CD4-positive, alpha-beta T cell treated with Interleukin-15 for 4 hours (primary cell): ENCODE data around the gene CDYL2.

ENCODE experiments used
- DNase-seq: peaks from one replicate; pipeline ENCODE4 v3.0.0-alpha.2; 2020; ENCODE audit warnings: low spot score

CDYL2 gene

DNA sequence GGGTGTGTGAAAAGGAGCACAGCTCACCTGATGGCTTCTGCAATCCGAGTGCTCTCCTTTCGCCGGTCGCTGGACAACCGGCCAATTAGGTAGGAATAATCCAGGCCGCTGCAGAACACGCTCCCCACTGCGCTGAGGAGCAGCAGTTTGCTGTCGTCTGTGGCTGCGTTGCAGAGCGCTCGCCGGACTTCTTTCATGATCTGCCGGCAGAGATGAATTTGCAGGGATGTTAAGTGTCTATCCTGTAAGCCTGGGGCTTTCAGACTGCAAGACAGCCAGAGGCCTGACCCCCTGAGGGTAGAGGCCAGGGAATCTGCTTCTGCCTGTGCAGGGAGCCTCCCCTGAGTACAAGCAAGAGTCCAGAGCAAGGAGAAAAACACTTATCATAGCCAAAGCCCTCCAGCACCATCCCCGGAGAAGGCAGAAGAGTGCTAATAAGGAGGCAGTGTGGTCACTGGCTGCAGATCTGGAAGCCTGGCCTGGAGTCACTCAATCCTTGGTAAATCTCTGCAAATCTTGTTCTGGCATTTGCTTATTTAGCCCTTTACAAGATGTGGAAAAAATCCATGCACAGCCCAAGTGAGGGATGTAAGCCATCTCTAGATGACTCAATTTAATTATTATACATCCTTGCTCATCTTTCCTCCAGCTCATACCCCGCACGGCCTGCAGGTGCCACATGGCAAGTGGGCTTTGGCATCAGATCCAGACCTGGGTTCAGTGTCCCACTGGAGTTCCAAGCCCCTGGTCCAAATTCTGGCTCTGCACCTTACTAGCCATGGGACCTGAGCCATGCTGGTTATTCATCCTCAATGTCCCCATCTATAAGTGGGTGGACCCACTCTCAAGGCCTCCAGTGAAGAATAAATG, 183.4 kb downstream of the CDYL2 start:
- no peak for DNase-seq

- no peak for DNase-seq
These were observed 184.6 kb downstream of the CDYL2 start for GRCh38 chr16:80619824-80620223.

- no peak for DNase-seq
These were observed 185.3 kb downstream of the CDYL2 start for GRCh38 chr16:80618862-80619648.

DNA sequence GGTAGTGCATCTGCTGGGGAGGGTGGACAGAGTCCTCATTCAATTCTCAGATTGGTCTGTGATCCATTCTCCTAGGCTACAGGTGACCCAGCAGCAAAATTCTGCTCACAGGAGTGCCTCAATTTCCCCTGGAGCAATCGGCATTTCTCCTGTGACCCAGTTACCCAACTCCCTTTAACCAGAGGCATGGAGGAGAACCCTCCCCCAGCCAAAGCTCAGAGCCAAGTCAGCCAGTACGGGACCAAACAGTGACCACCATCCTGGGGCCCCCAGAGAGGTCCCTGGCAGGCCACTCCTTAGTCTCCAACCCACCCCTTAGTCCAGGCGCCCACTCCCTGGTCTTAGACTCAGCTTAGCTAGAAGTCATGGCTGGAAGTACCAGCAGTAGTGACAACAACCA, 188.0 kb downstream of the CDYL2 start:
- no peak for DNase-seq

DNA sequence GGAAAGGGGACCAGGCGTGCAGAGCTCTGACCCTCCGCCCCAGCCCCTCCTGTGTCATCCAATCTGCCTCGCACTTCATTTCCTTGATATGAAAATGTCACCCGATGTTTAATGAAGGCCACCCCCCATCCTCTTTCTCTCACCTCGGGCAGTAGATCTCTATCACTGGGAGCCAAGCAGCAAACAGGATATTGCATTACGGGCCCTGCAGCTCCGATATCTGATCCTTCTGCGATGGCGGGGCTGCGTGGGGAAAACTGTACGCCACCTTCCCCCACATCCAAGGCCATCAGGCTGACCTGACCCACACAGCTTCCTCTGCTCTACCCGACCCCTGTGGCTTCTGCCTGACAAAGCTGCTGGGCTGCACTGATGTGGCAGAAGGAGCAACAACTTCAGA, 188.7 kb downstream of the CDYL2 start:
- DNase-seq: no peak

- DNase-seq: no peak
These were observed 189.3 kb downstream of the CDYL2 start for GRCh38 chr16:80614908-80615671.

DNA sequence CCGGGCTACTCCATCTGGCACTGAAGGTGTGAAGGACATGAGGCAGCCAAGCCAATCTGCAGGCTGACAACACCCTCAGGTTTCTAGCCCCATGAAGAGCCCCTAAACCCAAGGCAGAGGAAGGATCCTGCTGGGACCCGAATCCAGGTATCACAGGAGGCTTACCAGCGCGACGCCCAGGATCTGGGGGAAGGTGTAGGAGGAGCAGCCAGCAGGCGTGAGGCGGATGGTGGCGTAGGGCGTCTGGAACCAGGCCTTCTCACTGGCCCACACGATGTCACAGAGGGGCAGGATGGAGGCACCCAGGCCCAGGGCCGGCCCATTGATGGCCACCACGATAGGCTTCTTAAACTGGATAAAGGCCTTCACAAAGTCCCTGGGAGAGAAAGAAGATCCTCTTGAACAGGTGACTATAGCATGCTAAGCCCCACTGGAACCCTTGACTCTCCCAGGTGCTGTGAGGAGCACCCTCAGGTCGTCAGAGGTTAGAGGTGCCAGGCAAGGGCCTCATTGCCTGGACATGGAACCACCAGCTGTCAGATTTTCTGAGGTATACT, 191.9 kb downstream of the CDYL2 start:
- no peak for DNase-seq

- no peak for DNase-seq
These were observed 192.5 kb downstream of the CDYL2 start for GRCh38 chr16:80611930-80612327.

GRCh38 chr16:80611171-80611929, 193.0 kb downstream of the CDYL2 start:
- no peak for DNase-seq

DNA sequence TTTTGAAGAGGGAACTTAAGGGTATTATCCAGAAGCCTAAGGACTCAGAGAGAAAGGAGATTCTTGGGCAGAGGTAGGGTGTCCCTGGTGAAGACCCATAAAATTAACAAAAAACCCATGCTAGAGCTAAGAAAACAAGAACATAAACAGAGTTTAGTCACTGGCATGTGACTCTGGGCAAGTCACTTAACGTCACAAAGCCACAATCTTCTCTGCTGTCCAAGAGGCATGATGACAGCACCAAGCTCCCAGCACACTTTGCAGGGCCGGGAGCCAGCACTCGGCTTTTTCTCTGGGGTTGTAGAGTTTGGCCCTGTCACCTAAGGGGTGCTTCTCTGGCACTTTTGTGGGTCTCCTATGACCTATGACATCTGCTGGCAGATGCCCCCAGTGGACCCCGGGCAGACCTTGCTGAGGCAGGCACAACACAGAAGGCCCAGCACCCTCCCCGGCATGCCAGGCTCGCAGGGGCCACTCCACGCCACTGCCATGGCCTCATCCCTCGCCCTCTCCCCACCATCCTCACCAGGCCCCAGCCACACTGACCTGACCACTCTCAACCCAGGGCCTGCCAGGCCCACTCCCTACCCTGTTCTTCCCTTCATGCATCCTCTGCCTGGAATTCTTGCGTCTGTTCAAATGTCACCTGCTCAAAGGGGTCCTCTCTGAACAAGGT, 193.8 kb downstream of the CDYL2 start:
- DNase-seq: no peak

DNA sequence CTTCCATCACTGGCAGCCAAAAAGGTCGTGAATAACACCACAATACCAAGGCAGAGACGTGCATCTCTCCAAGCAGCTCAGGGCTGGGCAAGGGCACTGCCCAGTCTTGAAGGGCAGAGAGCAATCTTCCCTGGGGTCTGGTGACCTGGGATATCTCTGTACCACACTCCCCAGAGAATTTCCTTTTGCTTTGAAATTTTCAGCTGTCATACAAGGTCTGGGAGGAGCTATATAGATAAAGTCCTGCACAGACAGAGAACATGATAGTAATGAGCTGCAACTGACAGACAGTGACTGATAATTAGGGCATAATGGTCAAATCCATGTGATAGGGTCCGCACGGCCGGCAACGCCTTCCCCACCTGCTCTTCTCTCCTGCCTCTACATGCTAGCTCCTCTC, 195.5 kb downstream of the CDYL2 start:
- no peak for DNase-seq

DNA sequence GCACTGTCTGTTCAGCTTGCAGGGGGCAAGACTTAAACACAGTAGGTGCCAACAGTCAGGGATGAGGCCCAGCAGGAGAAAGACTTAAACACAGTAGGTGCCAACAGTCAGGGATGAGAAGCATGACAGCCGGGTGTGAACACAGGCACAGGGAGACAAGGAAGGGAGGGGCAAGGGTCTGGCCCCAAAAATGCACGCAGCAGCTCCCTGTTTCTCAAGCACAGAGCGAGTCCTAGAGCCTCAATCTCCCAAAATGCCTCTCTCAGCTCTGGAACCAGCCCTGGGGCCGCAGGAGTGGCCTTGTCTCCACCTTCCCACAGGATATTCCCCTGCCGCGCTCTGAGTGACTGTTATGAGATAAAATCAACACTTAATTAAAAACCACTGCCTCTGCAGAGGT, 197.2 kb downstream of the CDYL2 start:
- DNase-seq: no peak

- no peak for DNase-seq
These were observed 198.1 kb downstream of the CDYL2 start for GRCh38 chr16:80606221-80606766.

DNA sequence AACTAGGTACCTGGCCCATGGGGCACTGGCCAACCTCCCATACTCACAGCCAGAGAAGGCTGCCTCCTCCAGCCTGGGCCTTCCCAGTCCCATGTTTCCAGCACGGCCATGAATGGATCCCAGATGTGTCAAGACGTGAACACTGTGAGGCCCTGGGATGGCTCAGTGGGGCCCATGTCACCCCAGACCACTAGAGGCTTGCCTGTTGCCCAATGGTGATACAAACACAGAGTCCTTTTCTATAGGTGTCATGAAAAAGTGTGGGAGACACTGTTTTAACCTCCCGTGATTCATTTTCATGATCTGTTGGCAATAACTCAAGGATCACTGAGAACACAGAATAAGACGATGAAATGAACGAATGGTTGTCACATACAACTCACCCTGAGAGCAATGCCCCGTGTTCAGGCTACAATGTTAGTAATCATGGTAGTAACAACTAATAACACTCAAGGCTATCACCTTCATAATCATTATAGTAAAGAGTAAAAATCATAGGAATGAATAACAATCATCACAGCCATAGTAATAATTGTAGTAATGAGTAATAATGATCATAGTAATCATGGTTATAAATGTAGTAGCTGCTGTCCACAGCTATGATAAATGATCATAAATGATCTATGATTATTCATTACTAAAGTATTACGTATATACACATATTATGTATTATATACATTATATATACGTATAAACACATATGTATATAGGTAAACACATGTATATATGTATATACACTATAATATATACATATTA, 199.6 kb downstream of the CDYL2 start:
- no peak for DNase-seq

DNA sequence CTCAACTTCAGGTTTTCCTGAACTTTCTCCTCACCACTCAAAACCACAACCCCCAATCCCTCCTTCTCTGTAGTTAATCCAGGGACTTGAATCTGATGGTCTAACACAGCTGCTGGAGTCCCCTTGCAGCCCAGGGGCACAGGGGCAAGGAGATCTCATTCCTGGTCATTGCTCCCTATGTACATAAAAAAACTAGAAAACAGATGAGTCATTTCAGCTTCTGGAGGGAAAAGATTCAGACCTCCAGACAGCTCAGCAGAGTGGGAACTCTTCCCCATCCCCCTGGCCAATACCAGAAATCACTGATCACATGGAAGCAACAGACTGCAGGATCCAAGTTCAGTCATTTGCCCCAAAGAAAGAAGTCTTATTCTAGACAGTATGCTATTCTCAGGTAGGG, 201.5 kb downstream of the CDYL2 start:
- no peak for DNase-seq

DNA sequence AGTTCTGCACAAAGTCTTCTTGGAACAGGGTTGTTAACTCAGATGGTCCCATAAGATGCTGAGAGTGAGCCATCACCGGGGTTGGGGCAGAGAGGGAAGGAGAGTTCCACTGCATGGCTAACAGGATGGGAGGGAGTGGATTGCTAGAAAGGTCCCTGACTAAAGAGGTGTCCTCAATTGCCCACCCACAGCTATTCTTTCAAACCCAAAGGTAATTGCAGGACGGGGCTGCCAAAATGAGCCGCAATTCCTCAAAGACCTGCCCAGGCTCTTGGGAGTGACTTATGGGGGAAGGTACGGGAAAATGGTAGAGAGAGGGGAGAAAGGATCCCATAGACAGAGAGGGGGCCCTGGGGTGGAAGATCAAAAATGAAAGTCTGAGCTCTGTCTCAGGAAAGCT, 203.2 kb downstream of the CDYL2 start:
- DNase-seq: no peak

GRCh38 chr16:80599466-80599865, 204.9 kb downstream of the CDYL2 start:
- DNase-seq: no peak

- no peak for DNase-seq
These were observed 207.7 kb downstream of the CDYL2 start for GRCh38 chr16:80596507-80597207.

GRCh38 chr16:80594756-80595155, 209.6 kb downstream of the CDYL2 start:
- no peak for DNase-seq
